Stimulated activated CD4-positive, alpha-beta T cell treated with anti-CD3 and anti-CD28 coated beads, Interleukin-4, amount 100 ng/mL, for 1 hour (primary cell): ENCODE results near the gene KCNMA1.
"Not testable (repeated sequence)": the region's sequence is repeated elsewhere in the genome, so short reads cannot be mapped to it uniquely, and the experiment has no call there.

Experiments used
- DNase-seq: peaks from one replicate; pipeline ENCODE4 v3.0.0-alpha.2; 2020

The KCNMA1 gene

DNA sequence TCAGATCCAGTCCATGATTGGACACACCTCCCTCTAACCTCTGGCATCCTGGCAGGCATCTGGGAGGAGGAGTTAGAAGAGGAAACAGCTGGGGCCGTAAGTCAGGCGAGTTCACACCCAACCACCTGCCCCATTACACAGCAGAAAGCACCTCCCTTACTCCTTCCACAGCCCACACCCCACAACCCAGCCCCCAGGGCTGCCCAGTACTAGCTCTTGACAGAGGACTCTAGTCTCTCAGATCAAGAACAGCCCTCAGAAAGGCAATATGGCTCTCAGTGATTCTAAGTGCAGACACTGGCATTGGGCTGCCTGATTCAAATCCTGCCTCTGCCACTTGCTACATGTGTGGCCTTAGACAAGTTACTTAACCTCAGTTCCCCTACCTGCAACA is 34.1 kb downstream of the KCNMA1 start:
- no peak for DNase-seq

GRCh38 chr10:77602913-77603533 is 34.6 kb downstream of the KCNMA1 start:
- DNase-seq = no peak

DNA sequence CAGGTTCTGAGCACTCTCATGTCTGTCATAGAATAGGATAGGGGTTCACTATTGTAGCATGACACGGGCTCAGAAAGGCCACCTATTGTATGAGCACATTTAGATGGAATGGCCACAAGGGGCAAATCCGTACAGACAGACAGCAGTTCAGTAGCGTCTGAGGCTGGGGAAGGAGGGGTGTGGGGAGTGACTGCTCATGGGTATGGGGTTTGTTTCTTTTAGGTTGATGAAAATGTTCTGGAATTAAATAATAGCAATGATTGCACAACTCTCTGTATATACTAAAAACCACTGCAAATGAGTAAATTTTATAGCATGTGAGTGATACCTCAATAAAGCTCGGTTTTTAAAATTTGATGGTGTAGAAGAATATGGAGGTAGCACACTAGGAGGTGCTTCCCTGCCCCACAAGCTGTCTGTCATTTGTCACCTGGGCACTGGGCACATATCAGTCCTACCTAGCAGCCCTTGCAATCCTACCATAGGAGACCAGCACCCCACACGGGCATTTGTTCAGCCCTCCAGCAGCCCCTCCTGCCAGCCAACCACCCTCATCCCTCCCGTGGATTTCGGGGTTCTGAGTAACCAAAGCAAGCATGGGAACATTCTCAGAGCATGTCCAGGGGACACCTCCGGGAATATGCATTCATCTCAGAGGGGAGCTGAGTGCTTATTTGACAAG is 35.2 kb downstream of the KCNMA1 start:
- DNase-seq = no peak

DNA sequence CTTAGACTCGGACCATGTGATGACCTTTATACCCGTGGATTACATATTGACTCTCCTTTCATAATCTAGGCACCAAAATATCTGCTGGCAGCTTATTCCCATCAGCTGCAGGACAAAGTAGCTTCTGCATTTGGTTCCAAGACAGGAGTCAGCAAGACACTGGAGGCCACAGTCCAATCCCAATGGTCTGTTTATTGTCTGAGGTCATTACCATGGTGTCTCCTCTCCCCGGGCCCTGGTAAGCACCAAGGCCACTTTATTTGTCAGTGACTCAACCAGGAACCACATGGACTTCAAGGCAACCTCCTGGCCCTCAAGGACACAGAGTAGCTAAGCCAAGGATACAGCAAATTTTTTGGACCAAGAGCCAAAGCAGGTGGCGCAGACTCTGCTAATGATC is 36.1 kb downstream of the KCNMA1 start:
- DNase-seq = no peak

DNA sequence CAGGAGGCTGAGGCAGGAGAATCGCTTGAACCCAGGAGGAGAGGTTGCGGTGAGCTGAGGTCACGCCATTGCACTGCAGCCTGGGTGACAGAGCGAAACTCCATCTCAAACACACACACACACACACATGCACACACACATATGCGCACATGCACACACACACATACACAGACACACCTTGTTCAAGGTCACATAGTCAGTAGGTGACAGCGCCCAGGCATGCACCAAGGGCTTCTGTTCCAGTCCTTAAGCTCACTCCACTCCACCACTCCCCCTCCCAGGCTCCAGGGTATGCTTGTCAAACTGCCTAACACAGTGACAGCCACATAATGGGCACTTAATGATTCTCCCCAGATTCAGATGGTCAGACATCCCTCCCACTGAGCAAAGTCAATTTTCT is 37.0 kb downstream of the KCNMA1 start:
- no peak for DNase-seq

- DNase-seq = no peak
Measured at GRCh38 chr10:77599651-77600050, 38.0 kb downstream of the KCNMA1 start.

DNA sequence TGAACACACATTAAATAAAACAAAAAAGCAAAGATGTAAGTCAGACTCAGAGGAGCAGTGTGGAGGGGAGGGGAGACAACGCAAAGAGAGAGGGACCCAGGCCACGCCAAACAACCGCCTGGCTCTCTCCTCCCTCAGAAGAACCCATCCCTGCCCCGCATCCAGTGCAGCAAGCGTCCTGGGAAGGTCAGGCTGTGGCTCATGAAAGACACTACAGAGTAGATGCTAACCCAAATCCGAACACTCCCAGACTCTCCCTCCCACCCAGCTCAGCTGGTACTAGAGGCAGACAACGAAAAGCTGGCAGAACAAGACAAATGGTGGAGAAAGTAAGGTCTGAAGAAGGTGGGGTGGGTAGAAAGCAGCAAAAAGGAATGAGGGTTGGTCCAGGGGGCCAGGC is 39.0 kb downstream of the KCNMA1 start:
- no peak for DNase-seq

- no peak for DNase-seq
Measured at GRCh38 chr10:77597560-77597959, 40.0 kb downstream of the KCNMA1 start.

DNA sequence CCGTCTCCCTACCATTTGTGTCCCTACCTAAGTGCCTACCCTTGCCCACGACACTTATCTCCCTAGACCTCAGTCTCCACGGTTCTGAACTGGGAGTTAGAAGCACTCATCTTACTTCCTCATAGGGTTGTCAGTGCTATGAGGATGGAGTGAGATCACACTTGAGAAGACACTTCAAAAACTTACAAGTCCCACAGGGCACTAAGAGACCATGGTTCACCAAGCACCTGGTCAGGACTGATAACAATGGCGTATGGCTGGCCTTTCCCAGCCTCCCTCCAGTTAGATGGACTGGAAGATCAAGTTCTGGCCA is 43.2 kb downstream of the KCNMA1 start:
- no peak for DNase-seq

GRCh38 chr10:77593771-77594470 is 43.7 kb downstream of the KCNMA1 start:
- no peak for DNase-seq

DNA sequence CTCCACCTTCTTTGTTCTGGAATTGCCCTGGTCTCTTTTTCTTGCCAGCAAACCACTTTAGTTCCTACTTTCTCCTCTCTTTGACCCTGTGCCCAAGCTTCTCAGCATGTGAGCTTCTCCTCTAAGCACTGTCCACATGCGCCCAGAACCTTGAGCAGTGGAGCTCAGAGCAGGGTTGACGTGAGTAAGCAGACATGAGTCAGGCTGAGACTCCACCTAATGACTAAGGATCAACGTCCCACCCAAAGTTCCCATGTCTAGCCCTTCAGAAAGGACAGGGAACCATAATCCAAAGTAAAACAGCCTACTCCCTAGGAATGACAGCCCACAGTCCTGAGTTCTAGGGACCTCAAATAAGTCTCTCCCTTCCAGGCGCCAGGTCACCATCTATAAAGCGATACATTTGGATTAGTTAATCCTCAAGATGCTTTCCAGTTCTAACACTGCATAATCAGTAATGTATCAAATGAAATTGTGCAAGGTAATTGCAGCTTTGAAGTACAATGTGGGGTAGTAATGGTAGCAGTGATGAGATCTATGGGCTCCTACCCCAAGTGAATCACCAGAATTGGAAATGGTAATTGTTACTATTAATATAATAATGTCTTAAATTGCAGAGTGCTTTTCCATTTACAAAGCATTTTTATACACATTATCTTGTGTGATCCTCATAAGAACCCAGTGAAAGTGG is 44.5 kb downstream of the KCNMA1 start:
- DNase-seq = no peak

DNA sequence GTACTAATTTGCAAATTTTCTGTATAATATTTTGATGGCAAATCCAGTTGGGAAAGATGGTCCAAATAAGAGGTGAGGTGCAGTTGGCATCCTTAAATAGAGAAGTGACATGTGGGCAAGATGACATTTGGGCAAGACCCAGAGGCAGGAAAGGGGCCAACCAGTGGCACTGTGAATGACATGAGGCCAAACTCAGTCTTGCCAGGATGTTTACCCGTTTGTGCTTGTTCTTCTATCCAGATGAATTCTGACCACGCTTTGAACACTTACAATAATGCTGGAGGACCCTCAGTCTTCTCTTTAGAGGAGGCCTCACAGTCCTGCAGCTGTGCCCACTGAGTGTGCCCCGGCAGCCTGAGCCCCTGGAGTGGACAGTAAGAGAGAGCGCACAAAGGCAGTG is 45.1 kb downstream of the KCNMA1 start:
- DNase-seq = no peak

DNA sequence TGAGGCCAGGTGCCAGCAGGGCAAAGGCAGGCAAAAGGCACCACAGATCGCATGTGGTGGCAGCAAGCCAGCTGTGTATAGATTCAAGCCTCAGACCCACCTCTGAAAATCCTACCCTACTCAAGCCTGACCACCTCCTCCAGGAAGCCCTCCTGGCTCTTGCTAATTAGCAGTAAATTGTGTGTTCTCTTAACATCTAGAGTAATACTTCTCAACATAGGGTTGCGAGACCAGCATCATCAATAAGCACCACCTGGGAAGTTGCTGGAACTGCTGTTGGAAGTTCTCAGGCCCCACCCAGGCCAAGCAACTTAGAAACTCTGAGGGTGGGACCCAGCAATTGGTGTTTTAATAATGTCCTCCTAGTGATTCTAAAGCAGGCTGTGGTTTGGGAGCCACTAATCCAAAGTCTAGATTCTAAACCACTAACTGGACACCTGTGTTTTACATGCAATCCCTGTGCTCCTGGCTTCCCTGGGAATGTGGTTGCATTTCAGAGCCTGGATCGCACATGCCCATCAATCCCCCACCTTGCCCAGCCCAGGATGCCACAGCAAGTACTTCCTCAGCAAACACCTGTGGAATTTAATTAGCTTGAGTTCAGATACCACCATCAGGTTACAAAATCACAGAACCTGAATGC is 46.2 kb downstream of the KCNMA1 start:
- no peak for DNase-seq

DNA sequence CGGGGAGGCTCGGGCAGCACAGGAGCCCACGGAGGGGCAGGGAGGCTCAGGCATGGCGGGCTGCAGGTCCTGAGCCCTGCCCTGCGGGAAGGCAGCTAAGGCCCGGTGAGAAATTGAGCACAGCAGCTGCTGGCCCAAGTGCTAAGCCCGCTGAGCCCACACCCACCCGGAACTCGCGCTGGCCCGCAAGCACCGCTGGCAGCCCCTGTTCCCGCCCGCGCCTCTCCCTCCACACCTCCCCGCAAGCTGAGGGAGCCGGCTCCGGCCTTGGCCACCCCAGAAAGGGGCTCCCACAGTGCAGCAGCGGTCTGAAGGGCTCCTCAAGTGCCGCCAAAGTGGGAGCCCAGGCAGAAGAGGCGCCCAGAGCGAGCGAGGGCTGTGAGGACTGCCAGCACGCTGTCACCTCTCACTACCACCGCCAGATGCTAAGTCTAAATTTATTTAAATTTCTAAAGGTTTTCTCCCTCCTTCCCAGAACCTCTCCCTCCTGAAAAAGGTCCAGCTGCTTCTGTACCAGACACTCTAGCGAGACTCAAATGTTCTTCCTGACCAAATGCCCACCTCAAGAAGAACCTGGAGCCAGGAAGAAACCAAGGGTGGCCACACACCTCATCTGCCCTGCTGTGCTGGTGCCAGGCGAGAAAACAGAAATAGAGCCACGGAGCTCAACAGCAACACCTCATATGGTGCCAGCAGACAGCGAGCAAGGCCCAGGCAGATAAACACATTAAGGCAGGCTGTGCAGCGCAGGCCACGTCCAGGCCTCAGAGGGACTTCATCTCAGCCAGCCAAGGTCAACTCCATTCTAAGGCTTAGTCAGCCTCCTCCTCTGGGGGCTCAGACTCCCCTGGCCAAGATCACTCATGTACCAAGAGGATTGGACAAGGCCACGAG is 47.0 kb downstream of the KCNMA1 start:
- no peak for DNase-seq

GRCh38 chr10:77589703-77590102 is 47.9 kb downstream of the KCNMA1 start:
- DNase-seq = not testable (repeated sequence)

- no peak for DNase-seq
Measured at GRCh38 chr10:77588886-77589285, 48.7 kb downstream of the KCNMA1 start.

DNA sequence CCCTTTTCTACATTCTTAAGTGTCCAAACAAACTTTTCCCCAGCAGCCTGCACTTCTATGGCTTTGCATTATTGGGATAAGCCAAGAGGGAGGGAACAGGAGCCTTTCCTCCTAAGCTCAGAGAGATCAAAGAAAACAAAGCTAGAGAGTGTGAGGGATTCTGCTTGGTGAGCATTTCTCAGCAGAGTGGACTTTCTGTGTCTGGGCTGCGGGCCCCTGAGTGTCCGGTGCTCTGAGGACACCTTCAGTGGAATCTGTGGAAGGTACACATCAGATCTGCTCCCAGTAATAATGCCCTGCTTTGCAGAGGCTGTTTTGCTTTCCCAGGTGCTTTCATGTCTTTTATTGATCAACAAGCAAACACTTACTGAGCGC is 50.2 kb downstream of the KCNMA1 start:
- no peak for DNase-seq

- no peak for DNase-seq
Measured at GRCh38 chr10:77586719-77587415, 50.7 kb downstream of the KCNMA1 start.

- DNase-seq = no peak
Measured at GRCh38 chr10:77584938-77585337, 52.7 kb downstream of the KCNMA1 start.

- DNase-seq = no peak
Measured at GRCh38 chr10:77583527-77583926, 54.1 kb downstream of the KCNMA1 start.

DNA sequence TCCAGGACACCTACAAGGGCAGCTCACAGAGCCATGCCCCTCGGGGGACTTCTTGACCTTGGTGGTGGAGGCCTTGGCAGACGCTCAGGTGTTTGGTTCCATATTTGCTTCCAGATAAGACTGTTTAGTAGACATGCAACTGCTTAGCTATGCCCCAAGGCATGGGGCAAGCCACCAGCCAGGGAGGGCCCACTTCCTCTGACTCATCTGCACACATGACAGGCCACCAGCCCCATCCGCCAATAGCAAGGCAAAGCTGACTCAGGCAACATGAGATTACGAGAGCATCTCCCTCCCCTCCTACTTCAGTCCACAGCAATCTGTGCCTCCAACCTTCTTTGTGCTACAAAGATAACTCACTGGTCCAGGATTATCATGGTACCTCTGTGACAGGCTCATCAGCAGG is 54.9 kb downstream of the KCNMA1 start:
- no peak for DNase-seq

- DNase-seq = no peak
Measured at GRCh38 chr10:77581738-77582137, 55.9 kb downstream of the KCNMA1 start.
